ENCODE results near the gene RC3H2.

DNA sequence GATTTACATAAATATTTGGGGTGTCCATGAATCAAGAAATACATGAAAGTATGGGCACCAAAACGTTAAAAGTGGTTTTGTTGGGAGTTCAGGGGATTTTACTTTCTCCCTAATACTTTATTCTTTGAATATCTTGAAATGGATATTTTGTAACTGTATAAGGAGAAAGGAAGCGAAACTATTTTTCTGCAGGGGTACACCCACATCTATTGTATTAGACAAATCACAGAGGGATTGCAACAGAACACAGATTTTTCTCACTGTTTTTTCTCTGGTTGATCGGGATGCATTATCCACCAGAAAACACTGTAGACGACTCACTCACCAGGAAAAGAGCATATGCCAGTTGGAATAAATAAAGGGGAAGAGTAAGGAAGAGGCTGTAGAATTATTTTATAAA is 34.4 kb upstream of the RC3H2 start:
- TF ChIP-seq, protein P1, sequence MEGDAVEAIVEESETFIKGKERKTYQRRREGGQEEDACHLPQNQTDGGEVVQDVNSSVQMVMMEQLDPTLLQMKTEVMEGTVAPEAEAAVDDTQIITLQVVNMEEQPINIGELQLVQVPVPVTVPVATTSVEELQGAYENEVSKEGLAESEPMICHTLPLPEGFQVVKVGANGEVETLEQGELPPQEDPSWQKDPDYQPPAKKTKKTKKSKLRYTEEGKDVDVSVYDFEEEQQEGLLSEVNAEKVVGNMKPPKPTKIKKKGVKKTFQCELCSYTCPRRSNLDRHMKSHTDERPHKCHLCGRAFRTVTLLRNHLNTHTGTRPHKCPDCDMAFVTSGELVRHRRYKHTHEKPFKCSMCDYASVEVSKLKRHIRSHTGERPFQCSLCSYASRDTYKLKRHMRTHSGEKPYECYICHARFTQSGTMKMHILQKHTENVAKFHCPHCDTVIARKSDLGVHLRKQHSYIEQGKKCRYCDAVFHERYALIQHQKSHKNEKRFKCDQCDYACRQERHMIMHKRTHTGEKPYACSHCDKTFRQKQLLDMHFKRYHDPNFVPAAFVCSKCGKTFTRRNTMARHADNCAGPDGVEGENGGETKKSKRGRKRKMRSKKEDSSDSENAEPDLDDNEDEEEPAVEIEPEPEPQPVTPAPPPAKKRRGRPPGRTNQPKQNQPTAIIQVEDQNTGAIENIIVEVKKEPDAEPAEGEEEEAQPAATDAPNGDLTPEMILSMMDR (IDR thresholded peaks at IDR 0.05): no peak
- no peak for TF ChIP-seq POLR2AphosphoS5 (IDR thresholded peaks at IDR 0.05)

Data from transverse colon (tissue), 4 donors.